GM12878 (cell line): Measurements from ENCODE around the gene SPTBN2. TPM values are rescaled to one million over a fixed set of nuclear protein-coding genes. Genes with fewer than 3 reads are reported as not detected.

ENCODE experiments used
- ATF7 ChIP-seq: fragments of 450-650 bp; IDR thresholded peaks from 2 replicates; pipeline ENCODE4 v1.6.1; 2016; ENCODE audit warnings: low read depth, mild to moderate bottlenecking
- BACH1 ChIP-seq: fragments of 450-650 bp; IDR thresholded peaks from 2 replicates; pipeline ENCODE4 v1.6.1; 2017; ENCODE audit warnings: mild to moderate bottlenecking, borderline replicate concordance
- CEBPB ChIP-seq, 2 experiments: fragments of 150-350 bp in 1 of 2; IDR thresholded peaks; 2 replicates each; pipeline ENCODE4 v1.6.1; 2012 to 2014; ENCODE audit warnings: low read depth in 2 of 2, low read length in 2 of 2, borderline replicate concordance in 1 of 2, inconsistent platforms in 1 of 2
- ETV6 ChIP-seq, 2 experiments: fragments of 450-650 bp in 1 of 2; IDR thresholded peaks in 1 of 2; conservative IDR thresholded peaks in 1 of 2; 2 replicates each; pipeline ENCODE4 v1.6.1; 2014; ENCODE audit warnings: antibody characterized with exemption in 1 of 2, borderline replicate concordance in 1 of 2, low read depth in 1 of 2, mild to moderate bottlenecking in 1 of 2, moderate library complexity in 1 of 2
- IRF4 ChIP-seq: IDR thresholded peaks from 2 replicates; pipeline ENCODE4 v1.6.1; 2011; ENCODE audit warnings: low read depth, low read length
- PML ChIP-seq: IDR thresholded peaks from 2 replicates; pipeline ENCODE4 v1.6.1; 2012; ENCODE audit warnings: low read length, inconsistent platforms
- SPI1 ChIP-seq: IDR thresholded peaks from 2 replicates; pipeline ENCODE4 v1.6.1; 2011; ENCODE audit warnings: low read depth, mild to moderate bottlenecking, low read length, moderate library complexity, borderline replicate concordance; ENCODE audit not compliant: insufficient read depth
- STAT1 ChIP-seq: fragments of 450-650 bp; conservative IDR thresholded peaks from 2 replicates; pipeline ENCODE4 v1.6.1; 2014; ENCODE audit warnings: antibody characterized with exemption, mild to moderate bottlenecking
- SUZ12 ChIP-seq: fragments of 200-600 bp; sonication (generic); IDR thresholded peaks from one replicate; pipeline ENCODE4 v1.6.1; 2018; ENCODE audit warnings: antibody characterized with exemption, mild to moderate bottlenecking; ENCODE audit not compliant: unreplicated experiment
- TAF1 ChIP-seq: IDR thresholded peaks from 2 replicates; pipeline ENCODE4 v1.6.1; 2011; ENCODE audit warnings: mild to moderate bottlenecking, low read depth, low read length, borderline replicate concordance
- TBL1XR1 ChIP-seq: IDR thresholded peaks from 2 replicates; pipeline ENCODE4 v1.6.1; 2012; ENCODE audit warnings: low read depth, low read length, improper control_type of control experiment
- YBX1 ChIP-seq: fragments of 450-650 bp; IDR thresholded peaks from 2 replicates; pipeline ENCODE4 v1.6.1; 2016; ENCODE audit warnings: antibody characterized with exemption
- YY1 ChIP-seq: IDR thresholded peaks from 2 replicates; pipeline ENCODE4 v1.6.1; 2011; ENCODE audit warnings: low read depth, mild to moderate bottlenecking, low read length
- ZBTB40 ChIP-seq: fragments of 450-650 bp; IDR thresholded peaks from 2 replicates; pipeline ENCODE4 v1.6.1; 2016; ENCODE audit warnings: mild to moderate bottlenecking, moderate library complexity, borderline replicate concordance
- ZNF217 ChIP-seq: fragments of 450-650 bp; IDR thresholded peaks from 2 replicates; pipeline ENCODE4 v1.6.1; 2017; ENCODE audit warnings: antibody characterized with exemption, mild to moderate bottlenecking
- ZNF384 ChIP-seq: IDR thresholded peaks from 2 replicates; pipeline ENCODE4 v1.6.1; 2012; ENCODE audit warnings: low read depth, mild to moderate bottlenecking, low read length, improper control_type of control experiment, borderline replicate concordance
- ZNF592 ChIP-seq: fragments of 450-650 bp; IDR thresholded peaks from 2 replicates; pipeline ENCODE4 v1.6.1; 2017; ENCODE audit warnings: mild to moderate bottlenecking, moderate library complexity
- ZNF622 ChIP-seq: fragments of 450-650 bp; IDR thresholded peaks from 2 replicates; pipeline ENCODE4 v1.6.1; 2017; ENCODE audit warnings: mild to moderate bottlenecking, inconsistent platforms
- polyA plus RNA-seq, 11 experiments: library from polyadenylated mRNA; depleted of rRNA in 4 of 11; unstranded in 6 of 11; stranded (reverse) in 5 of 11; fragments of >200 nt; fragmentation: Nextera tagmentation in 4 of 11; fragmentation: Illumina TruSeq in 1 of 11; extraction: Ambion mirVana in 4 of 11; extraction: Trizol in 1 of 11; gene quantifications; 1 replicate in 1 of 11; 2 replicates in 10 of 11; pipeline versions ENCODE4 v1.2.1 to v1.2.3, GENCODE V29; 2011 to 2016; ENCODE audit warnings: inconsistent platforms in 2 of 11, missing spikeins in 2 of 11, low read depth in 1 of 11
- total RNA-seq, 4 experiments: library from RNA; depleted of rRNA in 3 of 4; stranded (reverse); fragments of >200 nt in 3 of 4; fragmentation: Illumina TruSeq in 1 of 4; extraction: Trizol in 1 of 4; gene quantifications; 2 replicates each; pipeline versions ENCODE4 v1.2.1 to v1.2.3, GENCODE V29; 2013 to 2021
- TF ChIP-seq, protein P1 (sequence below): fragments of 450-650 bp; IDR thresholded peaks from 2 replicates; pipeline ENCODE4 v1.6.1; 2018; ENCODE audit warnings: mild to moderate bottlenecking, low read depth, moderate library complexity; ENCODE audit not compliant: partially characterized antibody

Gene SPTBN2
- total and polyA plus RNA-seq, 10 of the 15 experiments (the other 5 are each of a cell fraction or from before 2014, with no cell fraction given) = 0.38 to 1.0 (median 0.69) TPM; not detected in 5

GRCh38 chr11:66744485-66745355 lies 15.7 kb upstream of the SPTBN2 start (continued):
- TF ChIP-seq TBL1XR1 (no peak), IRF4 (no peak), SUZ12 (no peak), ZNF217 (peak; percentile 48; the same call in 1 of the 2 replicates), CEBPB (IDR thresholded peaks at IDR 0.05; ENCODE audit: borderline replicate concordance in 1 of 2, low read depth in 2 of 2, low read length in 2 of 2) (no peak), TAF1 (peak; percentile 45; the same call in 1 of the 2 replicates), BACH1 (peak; percentile 84; the same call in 1 of the 2 replicates), ETV6 (conservative IDR thresholded peaks at IDR 0.05 in 1 of 2, IDR thresholded peaks at IDR 0.05 in 1 of 2; ENCODE audit: borderline replicate concordance in 1 of 2, low read depth in 1 of 2) (no peak), PML (no peak), ZNF622 (no peak), STAT1 (no peak), YBX1 (no peak), ATF7 (no peak), ZNF384 (no peak), SPI1 (no peak), YY1 (no peak; the same call in 1 of the 2 replicates), ZBTB40 (no peak), ZNF592 (no peak)
- TF ChIP-seq, protein P1, sequence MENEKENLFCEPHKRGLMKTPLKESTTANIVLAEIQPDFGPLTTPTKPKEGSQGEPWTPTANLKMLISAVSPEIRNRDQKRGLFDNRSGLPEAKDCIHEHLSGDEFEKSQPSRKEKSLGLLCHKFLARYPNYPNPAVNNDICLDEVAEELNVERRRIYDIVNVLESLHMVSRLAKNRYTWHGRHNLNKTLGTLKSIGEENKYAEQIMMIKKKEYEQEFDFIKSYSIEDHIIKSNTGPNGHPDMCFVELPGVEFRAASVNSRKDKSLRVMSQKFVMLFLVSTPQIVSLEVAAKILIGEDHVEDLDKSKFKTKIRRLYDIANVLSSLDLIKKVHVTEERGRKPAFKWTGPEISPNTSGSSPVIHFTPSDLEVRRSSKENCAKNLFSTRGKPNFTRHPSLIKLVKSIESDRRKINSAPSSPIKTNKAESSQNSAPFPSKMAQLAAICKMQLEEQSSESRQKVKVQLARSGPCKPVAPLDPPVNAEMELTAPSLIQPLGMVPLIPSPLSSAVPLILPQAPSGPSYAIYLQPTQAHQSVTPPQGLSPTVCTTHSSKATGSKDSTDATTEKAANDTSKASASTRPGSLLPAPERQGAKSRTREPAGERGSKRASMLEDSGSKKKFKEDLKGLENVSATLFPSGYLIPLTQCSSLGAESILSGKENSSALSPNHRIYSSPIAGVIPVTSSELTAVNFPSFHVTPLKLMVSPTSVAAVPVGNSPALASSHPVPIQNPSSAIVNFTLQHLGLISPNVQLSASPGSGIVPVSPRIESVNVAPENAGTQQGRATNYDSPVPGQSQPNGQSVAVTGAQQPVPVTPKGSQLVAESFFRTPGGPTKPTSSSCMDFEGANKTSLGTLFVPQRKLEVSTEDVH = no peak
